Left renal pelvis (tissue), 4 donors: ENCODE measurements around the gene NCAN. TPM values are rescaled to one million over a fixed set of nuclear protein-coding genes. Genes with fewer than 3 reads are reported as not detected.

Experiments used
- DNase-seq, 4 donors: peaks; one replicate each; pipeline ENCODE4 v3.0.0-alpha.2; 2013; ENCODE audit warnings: low read depth in 4 of 4, low spot score in 3 of 4
- polyA plus RNA-seq, 4 donors: library from polyadenylated mRNA; unstranded; fragments of 120-200 nt; gene quantifications; one replicate each; pipeline ENCODE4 v1.2.1, GENCODE V29; 2013; ENCODE audit not compliant: insufficient read length in 4 of 4

NCAN gene
- polyA plus RNA-seq, 4 donors: 0.04 to 0.14 (median 0.06) TPM

DNA sequence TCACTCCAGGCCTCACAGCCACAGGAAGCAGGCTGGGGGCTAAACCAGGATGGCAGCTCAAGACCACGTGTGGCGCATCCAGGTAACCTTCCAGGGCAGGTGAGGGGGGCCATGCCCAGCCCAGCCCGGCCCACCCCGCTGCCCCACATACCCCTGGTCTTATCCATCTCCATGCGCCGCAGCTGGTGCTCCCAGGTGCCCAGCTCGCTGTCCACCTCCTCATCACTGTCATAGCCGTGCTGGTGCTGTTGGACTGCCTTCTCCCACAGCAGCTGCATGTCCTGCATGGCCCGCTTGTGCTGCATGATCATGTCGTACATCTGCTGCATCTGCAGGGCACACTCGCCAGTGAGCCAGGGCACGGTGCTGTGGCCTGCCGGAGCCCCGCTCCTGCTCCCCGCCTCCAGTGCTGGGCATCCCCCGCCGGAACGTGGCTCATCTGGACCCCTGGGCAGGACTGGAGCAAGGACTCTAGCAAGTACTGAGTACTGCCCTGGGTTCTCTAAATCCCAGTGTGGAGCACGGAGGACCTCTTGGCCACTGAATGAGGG is 67.4 kb downstream of the NCAN start:
- no peak for DNase-seq

DNA sequence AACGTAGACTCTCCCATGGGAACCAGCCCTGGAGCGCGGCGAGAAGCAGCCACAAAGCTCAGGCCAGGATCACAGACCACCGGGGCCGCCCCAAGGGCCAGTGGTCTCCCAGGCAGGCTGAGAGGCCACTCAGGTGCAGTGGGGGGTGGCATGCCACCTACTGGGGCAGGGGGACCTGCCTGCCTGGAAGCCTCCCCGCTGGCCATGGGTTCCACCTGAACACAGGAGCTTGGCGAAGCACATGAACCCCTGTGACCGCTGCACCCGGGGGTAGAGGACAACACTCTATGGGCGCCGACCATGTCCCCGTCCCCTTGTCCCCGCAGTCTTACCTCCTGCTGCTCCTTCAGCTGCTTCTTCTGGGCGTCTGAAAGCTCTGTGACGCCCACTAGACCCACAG is 68.1 kb downstream of the NCAN start:
- no peak for DNase-seq

DNA sequence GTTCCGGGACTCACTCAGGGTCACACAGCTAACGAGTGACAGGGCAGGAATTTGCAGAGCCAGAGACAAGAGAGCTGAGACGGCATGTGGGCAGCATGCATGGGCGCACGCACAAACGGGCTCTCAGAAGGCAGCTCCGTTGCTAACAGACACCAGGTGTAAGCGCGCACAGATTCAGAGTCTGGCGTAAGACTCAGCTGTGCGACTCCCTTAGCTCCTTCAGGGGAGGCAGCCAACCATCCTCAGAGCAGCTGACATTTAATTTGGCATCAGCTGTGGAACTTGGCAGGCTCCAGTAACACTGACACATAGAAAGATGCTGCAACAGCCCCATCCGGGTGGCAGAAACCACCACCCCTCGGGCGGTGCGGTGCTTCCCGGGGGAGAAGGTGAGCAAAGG is 68.8 kb downstream of the NCAN start:
- no peak for DNase-seq

DNA sequence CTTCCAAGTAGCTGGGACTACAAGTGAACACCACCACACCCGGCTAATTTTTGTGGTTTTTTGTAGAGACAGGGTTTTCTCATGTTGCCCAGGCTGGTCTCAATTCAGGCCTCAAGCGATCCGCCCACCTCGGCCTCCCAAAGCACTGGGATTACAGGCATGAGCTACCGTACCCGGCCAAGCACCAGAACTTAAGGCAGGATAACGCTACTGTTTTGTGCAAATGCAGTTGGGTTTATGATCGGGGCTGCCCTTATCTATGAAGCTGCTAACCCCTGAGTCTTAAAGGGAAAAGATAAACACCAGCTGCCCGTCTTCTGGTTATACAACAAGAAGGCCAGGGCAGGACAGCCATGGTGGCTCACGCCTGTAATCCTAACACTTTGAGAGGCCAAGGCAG is 73.9 kb downstream of the NCAN start:
- DNase-seq: no peak

DNA sequence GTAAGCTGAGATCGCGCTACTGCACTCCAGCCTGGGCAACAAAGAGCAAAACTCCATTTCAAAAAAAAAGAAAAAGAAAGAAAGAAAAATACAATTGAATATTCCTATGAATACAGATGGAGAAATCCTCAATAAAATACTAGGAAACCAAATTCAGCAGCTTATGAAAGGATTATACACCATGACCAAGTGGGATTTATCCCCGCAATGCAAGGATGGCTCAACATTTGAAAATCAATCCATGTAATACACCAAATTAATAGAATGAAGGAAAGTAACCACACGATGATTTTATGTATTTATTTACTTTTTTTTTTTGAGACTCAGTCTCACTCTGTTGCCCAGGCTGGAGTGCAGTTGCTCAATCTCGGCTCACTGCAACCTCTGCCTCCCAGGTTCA is 80.8 kb downstream of the NCAN start:
- DNase-seq: no peak

DNA sequence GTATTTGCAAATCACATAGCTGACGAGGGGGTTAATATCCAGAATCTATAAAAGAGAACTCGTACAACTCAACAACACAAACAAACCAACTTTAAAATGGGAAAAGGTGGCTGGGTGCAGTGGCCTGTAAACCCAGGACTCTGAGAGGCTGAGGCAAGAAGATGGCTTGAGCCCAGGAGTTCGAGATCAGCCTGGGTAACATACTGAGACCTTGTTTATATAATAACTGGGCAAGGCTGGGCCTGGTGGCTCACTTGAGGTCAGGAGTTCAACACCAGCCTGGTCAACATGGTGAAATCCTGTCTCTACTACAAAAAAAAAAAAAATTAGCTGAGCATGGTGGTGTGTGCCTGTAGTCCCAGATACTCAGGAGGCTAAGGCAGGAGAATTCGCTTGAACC is 83.2 kb downstream of the NCAN start:
- no peak for DNase-seq

DNA sequence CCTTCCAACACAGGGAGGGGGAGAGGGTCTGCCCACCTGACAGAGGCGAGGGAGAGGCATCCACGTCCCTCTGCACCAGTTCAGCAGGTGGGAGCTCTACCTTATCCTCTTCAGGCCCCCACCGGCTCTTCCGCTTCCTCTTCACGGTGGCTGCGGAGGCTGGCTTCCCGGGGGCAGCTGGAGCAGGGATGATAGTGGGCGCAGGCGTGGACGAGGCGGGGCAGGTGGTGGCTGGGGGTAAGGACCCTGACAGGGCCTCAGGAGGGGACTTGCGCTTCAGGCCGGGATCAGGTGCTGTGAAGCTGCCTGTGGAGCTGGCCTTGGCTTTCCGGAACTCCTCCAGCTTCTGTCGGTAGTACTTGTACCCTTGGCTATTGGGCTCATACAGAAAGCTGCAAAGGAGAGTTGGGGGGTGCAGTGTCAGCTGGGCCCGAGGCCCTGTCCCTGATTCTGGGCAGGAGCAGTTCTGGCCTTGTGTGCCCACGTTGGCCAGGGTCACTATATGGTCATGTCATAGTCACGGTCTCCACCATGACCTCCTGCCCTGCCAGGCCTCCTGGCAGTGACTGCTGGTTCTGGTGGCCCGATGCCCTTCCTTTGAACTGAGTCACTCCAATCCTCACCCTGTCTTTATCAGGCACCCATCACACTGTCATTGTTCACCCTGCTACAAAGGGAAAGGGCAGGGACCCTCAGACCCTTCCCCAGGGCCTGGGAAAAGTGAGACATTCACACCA is 85.4 kb downstream of the NCAN start:
- DNase-seq: no peak

DNA sequence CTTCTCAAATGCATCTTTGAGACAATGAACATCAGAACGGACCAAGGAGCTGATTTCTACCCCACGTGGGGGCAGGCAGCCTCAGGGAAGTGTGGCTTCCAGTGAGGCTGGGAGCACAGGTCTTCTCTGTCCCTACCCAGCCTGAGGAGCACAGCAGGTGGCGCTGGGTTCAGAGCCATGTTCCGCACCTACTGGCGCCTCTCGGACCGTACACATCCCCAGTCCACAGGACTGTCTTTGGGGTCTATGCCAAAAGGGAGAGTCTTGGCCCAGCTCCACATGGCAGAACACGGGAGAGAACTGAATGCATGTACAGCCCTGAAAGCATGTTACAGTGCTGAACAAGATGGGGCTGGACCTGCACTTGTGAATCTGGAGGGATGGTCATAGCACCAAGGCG is 86.0 kb downstream of the NCAN start:
- no peak for DNase-seq

DNA sequence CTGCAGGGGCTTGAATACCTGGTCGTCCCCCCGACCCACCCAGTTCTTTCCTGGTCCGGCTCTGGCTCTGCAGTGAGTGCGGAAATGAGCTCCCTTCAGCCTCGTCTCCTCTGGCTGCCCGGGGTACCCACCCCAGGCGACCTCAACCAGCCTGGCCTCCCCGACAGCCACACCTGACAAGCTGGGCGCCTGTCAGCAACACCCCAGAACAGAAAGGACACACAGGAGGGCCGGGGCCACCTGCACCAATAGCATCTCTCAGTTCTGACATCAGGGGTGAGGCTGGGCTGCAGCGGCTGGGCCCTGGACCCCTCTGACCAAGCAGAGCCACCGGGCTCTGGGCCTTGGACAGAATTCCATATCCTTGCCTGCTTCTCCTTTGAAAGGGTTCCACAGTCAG is 88.9 kb downstream of the NCAN start:
- no peak for DNase-seq

Other genes with a start within 250 kb of the NCAN start
- gene SUGP2, start 178.4 kb upstream of the NCAN start, polyA plus RNA-seq: 100 to 1,000 TPM in 2 of 4 donors, 10 to 100 TPM in 2; 78.4 to 133 (median 90.7) TPM
- 10 to 100 TPM; 29.8 to 44.4 (median 35.1) TPM for gene ARMC6, start 178.4 kb upstream of the NCAN start, polyA plus RNA-seq
- 10 to 100 TPM; 13.0 to 26.7 (median 16.8) TPM for gene SLC25A42, start 148.0 kb upstream of the NCAN start, polyA plus RNA-seq
- gene TMEM161A, start 73.5 kb upstream of the NCAN start, polyA plus RNA-seq: 10 to 100 TPM; 17.6 to 44.6 (median 27.1) TPM
- gene MEF2B, start 41.7 kb upstream of the NCAN start, polyA plus RNA-seq: 1 to 10 TPM; 1.2 to 3.3 (median 1.6) TPM
- gene BORCS8, start 19.8 kb upstream of the NCAN start, polyA plus RNA-seq: 10 to 100 TPM; 13.3 to 24.9 (median 14.0) TPM
- 10 to 100 TPM; 35.3 to 95.2 (median 58.2) TPM for gene RFXANK, start 19.7 kb upstream of the NCAN start, polyA plus RNA-seq
- 10 to 100 TPM; 10.3 to 16.0 (median 13.3) TPM for gene NR2C2AP, start 8.5 kb upstream of the NCAN start, polyA plus RNA-seq
- gene TM6SF2, start 61.3 kb downstream of the NCAN start, polyA plus RNA-seq: 1 to 10 TPM in 3 of 4 donors, under 1 TPM in 1; 0.87 to 3.8 (median 2.5) TPM
- 10 to 100 TPM; 34.7 to 63.1 (median 56.2) TPM for gene SUGP1, start 108.6 kb downstream of the NCAN start, polyA plus RNA-seq
- gene MAU2, start 108.9 kb downstream of the NCAN start, polyA plus RNA-seq: 10 to 100 TPM; 37.2 to 82.5 (median 49.6) TPM
- gene GATAD2A, start 193.7 kb downstream of the NCAN start, polyA plus RNA-seq: 10 to 100 TPM; 38.3 to 53.4 (median 48.4) TPM